OCI-LY1 (cell line): ENCODE data around the gene HOXA4.

Experiments
- H2AFZ ChIP-seq: fragments of 200-600 bp; sonication (generic), shearing (Covaris generic); 2 replicates; pipeline ENCODE4 v1.6.0; 2014; ENCODE audit warnings: antibody characterized with exemption, mild to moderate bottlenecking, low read length
- H3F3A ChIP-seq: fragments of 200-600 bp; sonication (generic), shearing (Covaris generic); 2 replicates; pipeline ENCODE4 v1.6.0; 2014; ENCODE audit warnings: mild to moderate bottlenecking, antibody characterized with exemption, low read length, moderate library complexity; ENCODE audit not compliant: insufficient read depth
- H3K27ac ChIP-seq: fragments of 200-600 bp; sonication (generic); 2 replicates; pipeline ENCODE4 v1.5.1; 2014; ENCODE audit warnings: low read length, mixed run types, mild to moderate bottlenecking, low read depth; ENCODE audit not compliant: poor library complexity, severe bottlenecking
- H3K27me3 ChIP-seq: fragments of 200-600 bp; sonication (generic); 2 replicates; pipeline ENCODE4 v1.6.0; 2014; ENCODE audit warnings: antibody characterized with exemption, mild to moderate bottlenecking, low read length, moderate library complexity; ENCODE audit not compliant: insufficient read depth
- H3K36me3 ChIP-seq: fragments of 200-600 bp; sonication (generic); 2 replicates; pipeline ENCODE4 v1.6.1; 2014; ENCODE audit warnings: mild to moderate bottlenecking, antibody characterized with exemption, low read length, moderate library complexity, mixed read lengths; ENCODE audit not compliant: insufficient read depth
- H3K4me1 ChIP-seq: fragments of 200-600 bp; sonication (generic); 2 replicates; pipeline ENCODE4 v1.5.1; 2014; ENCODE audit warnings: mild to moderate bottlenecking, low read length, moderate library complexity; ENCODE audit not compliant: insufficient read depth, severe bottlenecking
- H3K4me2 ChIP-seq: fragments of 200-600 bp; sonication (generic), shearing (Covaris generic); 2 replicates; pipeline ENCODE4 v1.6.1; 2014; ENCODE audit warnings: low read length
- H3K4me3 ChIP-seq: fragments of 200-600 bp; sonication (generic); 2 replicates; pipeline ENCODE4 v1.5.1; 2014; ENCODE audit warnings: low read length, low read depth, mild to moderate bottlenecking, mixed read lengths; ENCODE audit not compliant: poor library complexity, severe bottlenecking
- H3K79me2 ChIP-seq: fragments of 200-600 bp; shearing (Covaris generic); 2 replicates; pipeline ENCODE4 v1.6.1; 2016; ENCODE audit warnings: mixed run types, low read length, mixed read lengths; ENCODE audit not compliant: insufficient read depth
- H3K9ac ChIP-seq: fragments of 200-600 bp; sonication (generic), shearing (Covaris generic); 2 replicates; pipeline ENCODE4 v1.6.1; 2014; ENCODE audit warnings: mild to moderate bottlenecking, low read length, mixed read lengths
- H3K9me2 ChIP-seq: fragments of 200-600 bp; sonication (generic), shearing (Covaris generic); 2 replicates; pipeline ENCODE4 v1.6.1; 2014; ENCODE audit warnings: low read depth, mild to moderate bottlenecking, low read length, mixed read lengths
- H3K9me3 ChIP-seq: fragments of 200-600 bp; shearing (Covaris generic); 2 replicates; pipeline ENCODE4 v1.6.1; 2014; ENCODE audit warnings: low read length, mixed read lengths
- H4K20me1 ChIP-seq: fragments of 200-600 bp; sonication (generic), shearing (Covaris generic); 2 replicates; pipeline ENCODE4 v1.6.0; 2016; ENCODE audit warnings: mild to moderate bottlenecking, low read length; ENCODE audit not compliant: insufficient read depth
- CTCF ChIP-seq: fragments of 200-600 bp; sonication (generic), shearing (Covaris generic); IDR thresholded peaks from 2 replicates; pipeline ENCODE4 v1.5.1; 2017; ENCODE audit warnings: mild to moderate bottlenecking, antibody characterized with exemption, low read length, moderate library complexity, mixed read lengths
- EZH2 ChIP-seq: fragments of 200-600 bp; sonication (generic), shearing (Covaris generic); IDR thresholded peaks from 2 replicates; pipeline ENCODE4 v1.8.0; 2017; ENCODE audit warnings: borderline replicate concordance, mixed run types, mild to moderate bottlenecking, antibody characterized with exemption, low read length, moderate library complexity, mixed read lengths

Gene HOXA4

GRCh38 chr7:27109466-27110185 lies 20.9 kb downstream of the HOXA4 start:
- no peak overlapping the region for H3K4me2 ChIP-seq
- H4K20me1 ChIP-seq, result no peaks in the 10 kb centered on the region
- no peak overlapping the region for H2AFZ ChIP-seq
- no peaks in the 10 kb centered on the region for H3K4me1 ChIP-seq
- H3F3A ChIP-seq, result no peaks in the 10 kb centered on the region
- H3K27me3 ChIP-seq, result no peaks in the 10 kb centered on the region
- no peaks in the 10 kb centered on the region for H3K79me2 ChIP-seq
- H3K9me3 ChIP-seq, result no peaks in the 10 kb centered on the region
- no peaks in the 10 kb centered on the region for H3K36me3 ChIP-seq
- H3K9me2 ChIP-seq, result no peaks in the 10 kb centered on the region
- no peak overlapping the region for H3K4me3 ChIP-seq
- TF ChIP-seq CTCF, result no peak
- TF ChIP-seq EZH2, result no peak
- no peak overlapping the region for H3K27ac ChIP-seq
- no peak overlapping the region for H3K9ac ChIP-seq

- H3K4me1 ChIP-seq, result no peaks in the 10 kb centered on the region
- H3K27ac ChIP-seq, result no peak overlapping the region
- no peaks in the 10 kb centered on the region for H3K9me2 ChIP-seq
- no peak overlapping the region for H3K4me2 ChIP-seq
- no peaks in the 10 kb centered on the region for H3K9me3 ChIP-seq
- H3K27me3 ChIP-seq, result peaks cover 3% of the 10 kb centered on the region; the same call in 1 of the 2 replicates
- no peak overlapping the region for H3K4me3 ChIP-seq
- H3F3A ChIP-seq, result no peaks in the 10 kb centered on the region
- no peaks in the 10 kb centered on the region for H3K36me3 ChIP-seq
- H3K79me2 ChIP-seq, result no peaks in the 10 kb centered on the region
- no peak for TF ChIP-seq EZH2
- TF ChIP-seq CTCF, result no peak
- no peak overlapping the region for H2AFZ ChIP-seq
- H4K20me1 ChIP-seq, result no peaks in the 10 kb centered on the region
- H3K9ac ChIP-seq, result no peak overlapping the region
Observed at GRCh38 chr7:27108390-27109127, 22.0 kb downstream of the HOXA4 start.

GRCh38 chr7:27107391-27108381 lies 22.9 kb downstream of the HOXA4 start:
- Histone ChIP-seq H3K9me3 (no peaks in the 10 kb centered on the region), H3K9ac (no peak overlapping the region), H4K20me1 (no peaks in the 10 kb centered on the region), H3K79me2 (no peaks in the 10 kb centered on the region), H3F3A (no peaks in the 10 kb centered on the region), H3K4me2 (no peak overlapping the region), H3K27ac (no peak overlapping the region), H3K27me3 (peaks cover 6% of the 10 kb centered on the region; the same call in 1 of the 2 replicates), H2AFZ (no peak overlapping the region), H3K36me3 (no peaks in the 10 kb centered on the region), H3K9me2 (no peaks in the 10 kb centered on the region), H3K4me3 (no peak overlapping the region), H3K4me1 (no peaks in the 10 kb centered on the region)
- no peak for TF ChIP-seq CTCF
- no peak for TF ChIP-seq EZH2
